C4-2B (cell line): ENCODE results near the gene XYLT1.

Experiments used
- H3K27ac ChIP-seq: fragments of 450-650 bp; 2 replicates; pipeline ENCODE4 v1.5.1; 2017
- CTCF ChIP-seq: fragments of 450-650 bp; conservative IDR thresholded peaks from 2 replicates; pipeline ENCODE4 v1.5.1; 2017; ENCODE audit warnings: mild to moderate bottlenecking
- ZFX ChIP-seq: fragments of 450-650 bp; IDR thresholded peaks from 2 replicates; pipeline ENCODE4 v1.6.1; 2017

The XYLT1 gene

GRCh38 chr16:17076092-17076754 is 394.5 kb downstream of the XYLT1 start:
- TF ChIP-seq CTCF (no peak), ZFX (no peak)
- no peak overlapping the region for H3K27ac ChIP-seq

GRCh38 chr16:17072104-17072503 is 398.7 kb downstream of the XYLT1 start:
- TF ChIP-seq ZFX: no peak
- no peak for TF ChIP-seq CTCF
- no peak overlapping the region for H3K27ac ChIP-seq

GRCh38 chr16:17070882-17071592 is 399.7 kb downstream of the XYLT1 start:
- TF ChIP-seq ZFX (no peak), CTCF (no peak)
- no peak overlapping the region for H3K27ac ChIP-seq

- H3K27ac ChIP-seq: no peak overlapping the region
- TF ChIP-seq ZFX (no peak), CTCF (no peak)
Observed at GRCh38 chr16:17069681-17070080, 401.1 kb downstream of the XYLT1 start.

- H3K27ac ChIP-seq: no peak overlapping the region
- no peak for TF ChIP-seq CTCF
- TF ChIP-seq ZFX: no peak
Observed at GRCh38 chr16:17068524-17068923, 402.2 kb downstream of the XYLT1 start.

- TF ChIP-seq ZFX (no peak), CTCF (no peak)
- H3K27ac ChIP-seq: no peak overlapping the region
Observed at GRCh38 chr16:17067882-17068281, 402.9 kb downstream of the XYLT1 start.

GRCh38 chr16:17063201-17064139 is 407.3 kb downstream of the XYLT1 start:
- no peak overlapping the region for H3K27ac ChIP-seq
- no peak for TF ChIP-seq ZFX
- TF ChIP-seq CTCF: no peak
